Measurements from ENCODE around the gene NKD2. TPM values are rescaled to one million over a fixed set of nuclear protein-coding genes. Genes with fewer than 3 reads are reported as not detected.

The NKD2 gene, protein sequence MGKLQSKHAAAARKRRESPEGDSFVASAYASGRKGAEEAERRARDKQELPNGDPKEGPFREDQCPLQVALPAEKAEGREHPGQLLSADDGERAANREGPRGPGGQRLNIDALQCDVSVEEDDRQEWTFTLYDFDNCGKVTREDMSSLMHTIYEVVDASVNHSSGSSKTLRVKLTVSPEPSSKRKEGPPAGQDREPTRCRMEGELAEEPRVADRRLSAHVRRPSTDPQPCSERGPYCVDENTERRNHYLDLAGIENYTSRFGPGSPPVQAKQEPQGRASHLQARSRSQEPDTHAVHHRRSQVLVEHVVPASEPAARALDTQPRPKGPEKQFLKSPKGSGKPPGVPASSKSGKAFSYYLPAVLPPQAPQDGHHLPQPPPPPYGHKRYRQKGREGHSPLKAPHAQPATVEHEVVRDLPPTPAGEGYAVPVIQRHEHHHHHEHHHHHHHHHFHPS
- 16.2 to 22.8 TPM (median 21.8 TPM) in 5 replicates for total RNA-seq (2022; extraction: Qiagen RNA extraction)

GRCh38 chr5:1008451-1009358 lies at the start of gene NKD2:
Gene NKD2, plus strand, starts transcription at chr5:1008802. Its CDS starts 256 bp downstream, at chr5:1009058.

Other genes starting within 250 kb of the NKD2 start
- 1.1 to 1.7 TPM (median 1.5 TPM) in 5 replicates for gene ZDHHC11B, start 224.1 kb upstream of the NKD2 start, total RNA-seq (2022; extraction: Qiagen RNA extraction)
- gene ZDHHC11, start 157.8 kb upstream of the NKD2 start, total RNA-seq (2022; extraction: Qiagen RNA extraction): 12.6 to 20.1 TPM (median 16.3 TPM) in 5 replicates
- gene BRD9, start 116.0 kb upstream of the NKD2 start, total RNA-seq (2022; extraction: Qiagen RNA extraction): 36.9 to 42.0 TPM (median 40.6 TPM) in 5 replicates
- 61.6 to 77.8 TPM (median 71.3 TPM) in 5 replicates for gene TRIP13, start 115.9 kb upstream of the NKD2 start, total RNA-seq (2022; extraction: Qiagen RNA extraction)
- 20.7 to 30.7 TPM (median 29.8 TPM) in 5 replicates for gene SLC12A7, start 103.3 kb downstream of the NKD2 start, total RNA-seq (2022; extraction: Qiagen RNA extraction)
- gene SLC6A19, start 192.8 kb downstream of the NKD2 start, total RNA-seq (2022; extraction: Qiagen RNA extraction): 0.13 to 0.22 TPM (median 0.19 TPM) in 5 replicates
- gene SLC6A18, start 216.6 kb downstream of the NKD2 start, total RNA-seq (2022; extraction: Qiagen RNA extraction): not detected in 5 replicates

All from A549 treated with Mapracorat at 1 μM for 4 hours (cell line).